Effector CD4-positive, alpha-beta T cell (primary cell): ENCODE results near the gene OCA2.

Source experiments
- DNase-seq: peaks from one replicate; pipeline ENCODE4 v3.0.0-alpha.2; 2020

The OCA2 gene

DNA sequence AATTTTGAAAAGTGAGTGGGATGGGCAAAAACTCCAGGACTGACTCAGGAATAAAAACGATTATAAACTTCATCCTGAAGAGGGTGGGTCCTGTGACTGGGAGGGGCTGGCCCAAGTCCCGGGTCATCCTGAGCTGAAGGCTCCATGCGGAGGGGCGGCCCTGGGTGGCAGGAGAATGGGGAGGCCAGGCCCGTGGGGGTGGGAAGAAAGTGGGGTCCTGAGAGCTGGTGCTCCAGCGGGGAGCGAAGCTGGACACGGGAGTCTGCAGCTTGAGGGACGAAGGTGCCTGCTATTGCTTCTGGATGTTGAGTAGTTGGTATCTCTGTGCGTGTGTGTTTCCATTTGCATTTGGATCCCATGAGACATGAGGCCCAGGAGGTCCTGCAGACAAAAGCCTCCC lies 4.7 kb upstream of the OCA2 start:
- DNase-seq: no peak

GRCh38 chr15:28101983-28102441 lies 2.9 kb upstream of the OCA2 start:
- no peak for DNase-seq

- DNase-seq: no peak
Observed at GRCh38 chr15:28101201-28101600, 2.1 kb upstream of the OCA2 start.

- DNase-seq: no peak
Observed at GRCh38 chr15:28100516-28101195, 1.5 kb upstream of the OCA2 start.

- no peak for DNase-seq
Observed at GRCh38 chr15:28099555-28100140, 533 bp upstream of the OCA2 start.

GRCh38 chr15:28098360-28098765 lies 752 bp downstream of the OCA2 start:
- DNase-seq: no peak

GRCh38 chr15:28097656-28098359 lies 1.3 kb downstream of the OCA2 start:
- DNase-seq: no peak

- no peak for DNase-seq
Observed at GRCh38 chr15:28096670-28097431, 2.3 kb downstream of the OCA2 start.

DNA sequence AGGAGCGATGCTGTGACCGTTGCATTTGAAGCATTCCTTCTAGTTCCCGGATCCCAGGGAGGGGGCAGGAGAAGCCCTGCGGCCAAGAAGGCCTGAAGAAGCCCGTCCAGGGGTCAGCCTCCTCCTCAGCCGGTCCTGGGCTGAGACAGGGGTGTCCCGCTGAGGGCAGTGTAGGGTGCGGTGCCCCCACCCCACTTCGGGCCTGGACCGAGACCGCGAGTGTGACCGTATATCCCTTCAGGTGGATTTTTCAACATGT lies 2.8 kb downstream of the OCA2 start:
- DNase-seq: no peak

- DNase-seq: no peak
Observed at GRCh38 chr15:28094732-28095521, 4.2 kb downstream of the OCA2 start.

DNA sequence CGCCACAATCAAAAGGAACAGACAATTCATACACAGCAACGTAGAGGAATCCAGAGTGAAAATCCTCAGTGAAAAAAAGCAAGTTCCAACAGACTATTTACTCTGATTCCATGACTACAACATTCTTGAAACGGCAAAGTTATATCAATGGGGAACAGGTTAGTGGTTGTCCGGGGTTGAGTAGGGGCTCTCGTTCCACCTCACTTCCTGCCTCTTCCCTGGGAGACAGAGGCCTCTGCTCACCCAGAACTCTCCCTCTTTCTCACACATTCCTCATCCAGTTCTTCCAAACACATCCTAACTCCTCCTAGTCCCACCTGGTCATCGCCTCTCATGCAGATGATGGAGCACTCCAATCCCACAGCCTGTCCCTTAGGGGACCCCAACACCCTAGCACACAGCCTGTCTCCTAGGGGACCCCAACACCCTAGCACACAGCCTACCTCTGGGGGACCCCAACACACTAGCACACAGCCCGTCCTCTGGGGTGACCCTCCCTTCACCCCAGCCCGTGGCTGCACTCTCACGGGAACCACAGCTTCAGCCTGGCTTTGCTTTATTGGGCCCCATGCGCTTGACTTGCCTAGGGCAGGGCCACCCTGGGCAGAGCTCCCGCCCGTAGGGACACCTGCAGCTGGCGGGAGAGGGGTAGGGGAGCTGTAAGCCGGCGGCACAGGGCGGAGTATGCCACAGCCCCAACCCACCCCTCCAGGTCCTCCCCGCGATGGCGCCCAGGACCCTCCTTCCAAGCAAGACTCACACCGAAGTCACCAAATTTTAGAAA lies 5.2 kb downstream of the OCA2 start:
- no peak for DNase-seq

DNA sequence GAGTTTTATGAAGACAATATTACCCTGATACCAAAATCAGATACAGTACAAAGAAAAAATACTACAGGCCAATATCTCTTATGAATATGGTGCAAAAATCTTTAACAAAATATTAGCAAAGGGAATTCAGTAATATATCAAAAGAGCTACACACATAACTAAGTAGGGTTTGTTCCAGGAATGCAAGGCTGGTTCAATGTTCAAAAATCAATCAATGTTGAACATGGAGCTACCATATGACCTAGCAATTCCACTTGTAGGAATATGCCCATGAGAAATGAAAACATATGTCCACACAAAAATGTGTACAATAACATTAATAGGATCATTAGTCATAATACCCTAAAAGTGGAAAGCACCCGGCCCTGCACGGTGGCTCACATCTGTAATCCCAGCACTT lies 7.8 kb downstream of the OCA2 start:
- no peak for DNase-seq

DNA sequence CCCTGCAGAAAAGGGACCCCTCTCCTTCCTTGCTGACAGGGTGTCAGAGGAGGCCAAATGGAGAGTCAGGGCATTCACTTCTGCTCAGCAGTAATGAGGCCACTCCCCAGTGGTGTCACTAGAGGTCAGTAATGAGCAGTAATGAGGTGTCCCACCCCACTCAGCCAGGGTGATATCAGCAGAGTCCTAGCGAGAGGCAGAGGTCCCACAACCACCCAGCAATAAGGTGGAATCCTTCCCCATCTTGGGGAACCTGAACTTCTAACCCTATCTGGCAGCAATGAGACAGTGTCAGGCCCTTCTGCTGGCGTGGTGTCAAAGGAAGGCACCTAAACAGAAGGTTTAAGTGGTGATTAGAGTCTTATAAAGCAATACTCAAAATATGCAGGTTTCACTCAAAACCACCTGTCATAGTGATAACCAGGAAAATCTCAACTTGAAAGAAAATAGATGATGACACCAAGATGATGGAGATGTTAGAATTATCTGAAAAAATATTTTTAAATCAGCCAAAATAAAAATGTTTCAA lies 12.9 kb downstream of the OCA2 start:
- DNase-seq: peak; percentile 44

DNA sequence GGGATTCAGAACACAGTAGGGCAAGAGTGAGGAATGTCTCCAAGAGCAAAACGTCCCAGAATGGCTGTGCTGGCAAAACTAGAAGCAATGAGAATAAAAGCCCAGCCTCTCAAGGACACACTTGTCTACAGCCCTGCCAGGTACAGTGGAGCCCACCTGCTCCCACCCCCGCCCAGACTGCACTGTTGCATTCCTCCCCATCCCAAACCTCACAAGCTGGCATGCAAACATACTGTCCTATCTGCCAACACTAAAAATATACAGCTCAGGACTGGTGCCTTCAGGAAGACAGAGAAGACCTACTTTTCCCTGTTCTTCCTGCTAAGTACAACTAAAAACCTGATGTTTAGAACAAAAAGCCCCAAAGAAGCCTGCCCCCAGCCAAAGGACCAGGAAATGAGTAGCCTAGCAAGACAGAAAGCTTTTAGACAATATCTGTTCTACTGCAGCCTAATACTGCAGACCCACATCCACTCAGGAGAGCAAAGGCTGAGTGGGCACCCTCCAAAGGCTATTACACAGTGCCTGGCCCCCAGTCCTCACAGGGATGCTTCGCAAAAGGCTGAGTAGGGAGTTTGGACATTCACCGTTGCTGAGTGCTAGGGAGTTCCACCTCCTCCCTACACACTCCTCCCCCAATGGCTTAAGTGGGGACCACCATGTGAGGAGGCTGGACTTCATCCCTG lies 13.5 kb downstream of the OCA2 start:
- DNase-seq: no peak

- no peak for DNase-seq
Observed at GRCh38 chr15:28084547-28084946, 14.6 kb downstream of the OCA2 start.

GRCh38 chr15:28082891-28083684 lies 16.0 kb downstream of the OCA2 start:
- no peak for DNase-seq

DNA sequence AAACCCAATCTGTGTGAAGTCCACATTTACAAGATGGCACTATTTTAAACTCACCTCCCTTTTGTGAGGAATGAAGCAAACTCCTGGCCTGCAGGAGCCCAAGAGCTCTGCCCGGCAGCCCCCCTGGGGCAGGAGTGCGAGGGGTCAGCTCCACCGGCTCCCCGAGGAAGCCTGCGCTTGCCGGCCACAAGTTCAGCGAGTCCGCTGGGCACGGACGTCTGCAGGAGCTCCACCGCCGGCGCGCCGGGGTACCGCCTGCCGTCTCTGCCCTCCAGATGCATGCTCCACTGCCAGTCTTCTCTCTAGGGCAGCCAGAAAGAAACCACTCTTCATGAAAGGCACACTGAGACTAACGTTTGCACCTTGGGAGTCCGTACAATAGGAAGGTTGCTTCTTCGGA lies 17.5 kb downstream of the OCA2 start:
- DNase-seq: no peak

- no peak for DNase-seq
Observed at GRCh38 chr15:28080386-28080785, 18.7 kb downstream of the OCA2 start.

DNA sequence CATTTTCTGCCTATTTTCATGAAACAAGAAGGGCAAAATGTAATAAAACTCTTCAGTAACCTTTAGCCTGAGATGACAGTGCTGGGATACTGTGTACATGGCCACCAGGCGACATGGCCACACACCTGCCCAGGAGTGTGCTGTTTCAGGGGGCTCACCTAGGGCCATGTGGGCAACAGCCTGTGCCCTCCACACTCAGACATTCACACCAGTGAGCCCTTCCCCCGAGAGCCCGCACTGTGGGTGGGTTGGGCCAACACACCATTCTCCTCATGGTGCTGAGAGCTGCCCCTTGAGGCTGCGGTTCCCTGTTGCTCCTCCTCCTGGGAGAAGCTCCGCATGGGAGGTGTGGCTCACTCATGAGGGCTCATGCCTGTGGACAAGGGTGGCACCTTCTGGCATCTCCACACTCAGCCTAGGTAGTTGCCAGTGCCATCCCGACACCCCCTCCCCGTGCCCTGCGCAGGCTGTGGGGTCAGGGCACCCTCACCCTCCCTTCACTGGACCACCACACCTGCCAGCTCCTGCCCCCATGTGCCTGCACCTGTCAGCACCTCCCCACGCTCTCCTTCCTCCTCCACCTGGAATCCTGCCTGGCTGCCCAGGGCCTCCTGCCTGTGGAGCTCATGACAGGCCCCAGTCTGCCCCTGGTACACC lies 19.7 kb downstream of the OCA2 start:
- DNase-seq: no peak
